ENCODE measurements around the gene PRL. TPM values are rescaled to one million over a fixed set of nuclear protein-coding genes. Genes with fewer than 3 reads are reported as not detected.

The PRL gene
- total RNA-seq, 1 donor: not detected

DNA sequence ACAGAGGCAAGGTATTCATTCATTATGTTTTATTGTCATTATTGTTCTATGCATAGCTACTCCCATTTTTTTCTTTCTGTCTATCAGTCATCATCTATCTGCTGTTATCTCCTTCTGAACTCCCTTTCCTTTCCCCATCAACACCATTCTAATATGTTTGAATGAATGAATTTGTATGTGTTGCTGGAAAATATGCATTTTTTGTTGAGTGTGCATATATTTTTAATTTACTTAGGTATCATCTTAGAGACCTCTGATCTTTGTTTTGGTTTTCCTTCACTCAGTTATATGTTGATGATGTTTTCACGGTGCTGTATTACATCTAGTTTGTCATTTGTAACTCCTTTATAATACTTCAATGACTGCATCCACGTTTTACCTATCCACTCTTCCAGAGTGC, 12.1 kb upstream of the PRL start:
- no peak overlapping the region for H2AFZ ChIP-seq (ENCODE audit: low read length)
- H3K27me3 ChIP-seq (ENCODE audit: insufficient read depth, low read length): no peaks in the 10 kb centered on the region
- no peaks in the 10 kb centered on the region for H3K9me3 ChIP-seq (ENCODE audit: low read depth, low read length)
- H3K4me2 ChIP-seq (ENCODE audit: insufficient read depth, low read length): no peak overlapping the region
- H3K79me2 ChIP-seq (ENCODE audit: insufficient read depth, low read length): no peaks in the 10 kb centered on the region
- no peak for DNase-seq (ENCODE audit: insufficient read length, low spot score, missing footprints)
- no peaks in the 10 kb centered on the region for H3K36me3 ChIP-seq (ENCODE audit: insufficient read depth, low read length)
- no peak overlapping the region for H3K4me3 ChIP-seq (ENCODE audit: insufficient read depth, low read length)
- no peaks in the 10 kb centered on the region for H4K20me1 ChIP-seq (ENCODE audit: insufficient read depth, low read length)
- no peaks in the 10 kb centered on the region for H3K4me1 ChIP-seq (ENCODE audit: insufficient read depth, low read length)
- H3K27ac ChIP-seq (ENCODE audit: low read depth, low read length): no peak overlapping the region
- TF ChIP-seq, protein P1, sequence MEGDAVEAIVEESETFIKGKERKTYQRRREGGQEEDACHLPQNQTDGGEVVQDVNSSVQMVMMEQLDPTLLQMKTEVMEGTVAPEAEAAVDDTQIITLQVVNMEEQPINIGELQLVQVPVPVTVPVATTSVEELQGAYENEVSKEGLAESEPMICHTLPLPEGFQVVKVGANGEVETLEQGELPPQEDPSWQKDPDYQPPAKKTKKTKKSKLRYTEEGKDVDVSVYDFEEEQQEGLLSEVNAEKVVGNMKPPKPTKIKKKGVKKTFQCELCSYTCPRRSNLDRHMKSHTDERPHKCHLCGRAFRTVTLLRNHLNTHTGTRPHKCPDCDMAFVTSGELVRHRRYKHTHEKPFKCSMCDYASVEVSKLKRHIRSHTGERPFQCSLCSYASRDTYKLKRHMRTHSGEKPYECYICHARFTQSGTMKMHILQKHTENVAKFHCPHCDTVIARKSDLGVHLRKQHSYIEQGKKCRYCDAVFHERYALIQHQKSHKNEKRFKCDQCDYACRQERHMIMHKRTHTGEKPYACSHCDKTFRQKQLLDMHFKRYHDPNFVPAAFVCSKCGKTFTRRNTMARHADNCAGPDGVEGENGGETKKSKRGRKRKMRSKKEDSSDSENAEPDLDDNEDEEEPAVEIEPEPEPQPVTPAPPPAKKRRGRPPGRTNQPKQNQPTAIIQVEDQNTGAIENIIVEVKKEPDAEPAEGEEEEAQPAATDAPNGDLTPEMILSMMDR (IDR thresholded peaks at IDR 0.05; ENCODE audit: extremely low read depth, low read depth, low read length): no peak

DNA sequence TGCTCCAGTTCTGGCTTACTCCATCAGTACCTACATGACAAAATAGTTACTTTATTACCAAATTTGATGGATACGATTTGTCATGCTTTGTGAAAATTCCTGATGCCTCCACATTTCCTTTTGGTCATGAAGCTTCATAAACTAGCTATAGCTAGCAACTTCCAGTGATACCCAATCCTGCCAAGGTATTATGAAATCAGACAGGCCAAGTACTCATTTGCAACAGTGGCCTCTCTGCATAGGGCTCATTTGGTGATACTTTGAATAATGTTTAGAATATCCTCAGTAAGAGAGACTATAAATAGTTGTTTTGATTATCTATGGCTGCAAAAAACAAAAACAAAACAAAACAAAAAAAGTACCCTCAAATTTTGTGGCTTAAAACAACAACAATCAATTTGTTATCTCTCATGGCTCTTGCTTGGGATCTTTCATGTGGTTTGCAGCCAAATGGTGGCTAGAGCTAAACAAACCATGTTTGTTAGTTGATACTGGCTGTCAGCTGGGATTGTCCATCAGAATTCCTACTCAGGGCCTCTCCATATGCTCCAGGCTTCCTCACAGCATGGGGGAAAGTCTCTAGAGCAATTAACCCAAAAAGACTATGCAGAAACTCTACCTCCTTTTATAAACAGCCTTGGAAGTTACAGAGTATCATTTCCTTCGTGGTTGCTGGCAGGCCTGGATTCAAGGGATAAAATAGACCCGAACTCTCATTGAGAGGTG, 10.1 kb upstream of the PRL start:
- TF ChIP-seq, protein P1 (IDR thresholded peaks at IDR 0.05; ENCODE audit: extremely low read depth, low read depth, low read length): no peak
- Histone ChIP-seq H2AFZ (ENCODE audit: low read length) (no peak overlapping the region), H3K4me1 (ENCODE audit: insufficient read depth, low read length) (no peaks in the 10 kb centered on the region), H3K36me3 (ENCODE audit: insufficient read depth, low read length) (no peaks in the 10 kb centered on the region), H3K79me2 (ENCODE audit: insufficient read depth, low read length) (no peaks in the 10 kb centered on the region), H3K4me3 (ENCODE audit: insufficient read depth, low read length) (no peak overlapping the region), H3K4me2 (ENCODE audit: insufficient read depth, low read length) (no peak overlapping the region), H4K20me1 (ENCODE audit: insufficient read depth, low read length) (no peaks in the 10 kb centered on the region), H3K27ac (ENCODE audit: low read depth, low read length) (no peak overlapping the region), H3K9me3 (ENCODE audit: low read depth, low read length) (no peaks in the 10 kb centered on the region), H3K27me3 (ENCODE audit: insufficient read depth, low read length) (no peaks in the 10 kb centered on the region)
- no peak for DNase-seq (ENCODE audit: insufficient read length, low spot score, missing footprints)

DNA sequence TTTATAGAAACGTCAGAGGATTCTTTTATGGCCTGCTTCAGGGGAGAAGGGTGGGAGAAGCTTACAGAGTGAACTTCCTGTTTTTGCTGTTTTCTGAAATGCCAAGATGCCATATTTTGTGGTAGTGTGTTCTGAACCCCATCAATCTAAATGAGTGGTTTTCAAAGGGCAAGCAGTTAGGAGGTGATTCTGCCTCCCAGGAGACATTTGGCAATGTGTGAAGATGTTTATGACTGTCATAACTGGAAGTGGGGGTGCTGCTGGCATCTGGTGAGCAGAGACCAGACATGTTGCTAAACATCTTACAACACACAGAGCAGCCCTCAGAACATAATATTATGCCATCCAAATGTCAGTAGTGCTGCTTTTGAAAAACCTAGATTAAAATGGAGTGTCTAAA, 6.0 kb upstream of the PRL start:
- Histone ChIP-seq H3K9me3 (ENCODE audit: low read depth, low read length) (no peaks in the 10 kb centered on the region), H3K4me3 (ENCODE audit: insufficient read depth, low read length) (no peak overlapping the region), H3K4me2 (ENCODE audit: insufficient read depth, low read length) (no peak overlapping the region), H2AFZ (ENCODE audit: low read length) (peak overlapping the region; percentile 31), H3K4me1 (ENCODE audit: insufficient read depth, low read length) (peaks cover 4% of the 10 kb centered on the region), H3K27ac (ENCODE audit: low read depth, low read length) (no peak overlapping the region), H3K27me3 (ENCODE audit: insufficient read depth, low read length) (no peaks in the 10 kb centered on the region), H3K79me2 (ENCODE audit: insufficient read depth, low read length) (no peaks in the 10 kb centered on the region), H3K36me3 (ENCODE audit: insufficient read depth, low read length) (no peaks in the 10 kb centered on the region), H4K20me1 (ENCODE audit: insufficient read depth, low read length) (no peaks in the 10 kb centered on the region)
- no peak for DNase-seq (ENCODE audit: insufficient read length, low spot score, missing footprints)
- TF ChIP-seq, protein P1 (IDR thresholded peaks at IDR 0.05; ENCODE audit: extremely low read depth, low read depth, low read length): no peak

DNA sequence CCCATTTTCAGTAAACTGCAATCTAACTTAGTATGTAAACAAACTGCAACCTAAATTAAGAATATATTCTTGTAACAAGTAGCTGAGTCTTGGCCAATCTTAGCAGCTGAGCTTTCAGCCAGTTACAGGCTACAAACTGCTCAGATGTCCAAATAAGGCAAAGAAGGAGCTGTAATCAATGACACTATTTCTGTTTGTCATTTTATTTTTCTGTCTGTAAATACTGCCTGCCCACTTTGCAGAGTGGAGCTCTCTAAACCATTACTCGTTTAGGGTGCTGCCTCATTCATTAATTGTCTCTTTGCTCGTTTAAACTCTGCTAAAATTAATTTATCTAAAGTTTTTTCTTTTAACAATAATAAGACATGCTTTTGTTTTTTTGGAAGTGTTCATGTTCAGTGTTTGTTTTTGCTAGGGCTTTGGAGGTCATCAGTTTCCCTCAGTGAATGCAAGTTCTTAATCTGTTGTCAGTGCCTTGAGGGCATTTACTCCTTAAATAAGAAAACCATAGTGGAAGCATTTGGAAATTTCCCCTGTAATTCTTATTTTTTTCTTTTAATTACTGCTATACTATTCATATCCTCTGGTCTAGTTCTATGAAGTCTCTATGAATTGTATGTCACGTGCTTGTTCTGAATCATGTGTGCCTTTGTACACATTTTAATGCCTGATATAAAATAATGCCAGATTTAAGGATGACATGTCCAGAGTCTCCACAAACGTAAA, 3.6 kb upstream of the PRL start:
- Histone ChIP-seq H3K9me3 (ENCODE audit: low read depth, low read length) (no peaks in the 10 kb centered on the region), H3K4me3 (ENCODE audit: insufficient read depth, low read length) (no peak overlapping the region), H3K27ac (ENCODE audit: low read depth, low read length) (no peak overlapping the region), H3K27me3 (ENCODE audit: insufficient read depth, low read length) (no peaks in the 10 kb centered on the region), H3K4me2 (ENCODE audit: insufficient read depth, low read length) (no peak overlapping the region), H2AFZ (ENCODE audit: low read length) (no peak overlapping the region), H4K20me1 (ENCODE audit: insufficient read depth, low read length) (no peaks in the 10 kb centered on the region), H3K4me1 (ENCODE audit: insufficient read depth, low read length) (peaks cover 4% of the 10 kb centered on the region), H3K36me3 (ENCODE audit: insufficient read depth, low read length) (no peaks in the 10 kb centered on the region), H3K79me2 (ENCODE audit: insufficient read depth, low read length) (no peaks in the 10 kb centered on the region)
- TF ChIP-seq, protein P1 (IDR thresholded peaks at IDR 0.05; ENCODE audit: extremely low read depth, low read depth, low read length): no peak
- DNase-seq (ENCODE audit: insufficient read length, low spot score, missing footprints): no peak

Measured in osteoblast (primary cell).